ENCODE results near the gene SFR1. TPM values are rescaled to one million over a fixed set of nuclear protein-coding genes. Genes with fewer than 3 reads are reported as not detected.

Gene SFR1
- total and polyA plus RNA-seq, 7 donors: 3.5 to 9.6 (median 4.1) TPM

- no peaks in the 10 kb centered on the region for H3K9me3 ChIP-seq
- intact Hi-C loops (cut with DNase I): loop anchor here (10.0 kb wide), 2 partner anchors 127 to 243 kb away; partner anchors contain the start of gene GSTO1 (in 1 of the 2)
- no peaks in the 10 kb centered on the region for H3K4me1 ChIP-seq
- no peaks in the 10 kb centered on the region for H3K27me3 ChIP-seq (ENCODE audit: insufficient read depth in 3 of 3, low read length in 2 of 3)
- no peak overlapping the region for H3K27ac ChIP-seq
- DNase-seq (no peak), ATAC-seq (no peak)
- TF ChIP-seq CTCF (IDR thresholded peaks at IDR 0.05): no peak
- 86 to 88% (median 88%) methylated on average over 2 of the region's 2 CpGs for WGBS, 3 donors
- H3K36me3 ChIP-seq (ENCODE audit: insufficient read depth in 1 of 2, low read depth in 1 of 2): peaks cover 0 to 14% of the 10 kb centered on the region in 2 donors
- H3K4me3 ChIP-seq: no peak overlapping the region
Observed at GRCh38 chr10:104128214-104128613, 6.2 kb downstream of the SFR1 start.

- DNase-seq: no peak
- no peaks in the 10 kb centered on the region for H3K27me3 ChIP-seq (ENCODE audit: insufficient read depth in 3 of 3, low read length in 2 of 3)
- 72 to 78% (median 77%) methylated on average over 3 of the region's 3 CpGs for WGBS, 3 donors
- TF ChIP-seq CTCF (IDR thresholded peaks at IDR 0.05): no peak
- H3K4me1 ChIP-seq: no peaks in the 10 kb centered on the region
- intact Hi-C loops (cut with DNase I): no loop called here
- H3K27ac ChIP-seq: no peak overlapping the region
- no peak for ATAC-seq
- no peak overlapping the region for H3K4me3 ChIP-seq
- H3K9me3 ChIP-seq: no peaks in the 10 kb centered on the region
- H3K36me3 ChIP-seq (ENCODE audit: insufficient read depth in 1 of 2, low read depth in 1 of 2): peaks cover 0 to 14% of the 10 kb centered on the region in 2 donors
Observed at GRCh38 chr10:104130041-104130440, 8.1 kb downstream of the SFR1 start.

- H3K27ac ChIP-seq: no peak overlapping the region
- H3K4me1 ChIP-seq: no peaks in the 10 kb centered on the region
- no peaks in the 10 kb centered on the region for H3K9me3 ChIP-seq
- intact Hi-C loops (cut with DNase I): no loop called here
- H3K4me3 ChIP-seq: no peak overlapping the region
- ATAC-seq (no peak), DNase-seq (no peak)
- 89 to 92% (median 91%) methylated on average over 6 of the region's 6 CpGs for WGBS, 3 donors
- no peaks in the 10 kb centered on the region for H3K36me3 ChIP-seq (ENCODE audit: insufficient read depth in 1 of 2, low read depth in 1 of 2)
- H3K27me3 ChIP-seq (ENCODE audit: insufficient read depth in 3 of 3, low read length in 2 of 3): no peaks in the 10 kb centered on the region
- TF ChIP-seq CTCF (IDR thresholded peaks at IDR 0.05): no peak
Observed at GRCh38 chr10:104138131-104138530, 16.2 kb downstream of the SFR1 start.

GRCh38 chr10:104139221-104139620, 17.2 kb downstream of the SFR1 start:
- Histone ChIP-seq H3K9me3 (no peaks in the 10 kb centered on the region), H3K36me3 (ENCODE audit: insufficient read depth in 1 of 2, low read depth in 1 of 2) (no peaks in the 10 kb centered on the region), H3K27ac (no peak overlapping the region), H3K4me1 (no peaks in the 10 kb centered on the region), H3K27me3 (ENCODE audit: insufficient read depth in 3 of 3, low read length in 2 of 3) (no peaks in the 10 kb centered on the region), H3K4me3 (no peak overlapping the region)
- DNase-seq: no peak
- 62 to 70% (median 68%) methylated on average over 5 of the region's 5 CpGs for WGBS, 3 donors
- no peak for ATAC-seq
- no peak for TF ChIP-seq CTCF (IDR thresholded peaks at IDR 0.05)
- intact Hi-C loops (cut with DNase I): no loop called here

GRCh38 chr10:104142081-104142480, 20.1 kb downstream of the SFR1 start:
- 21 to 33% (median 29%) methylated on average over 1 of the region's 1 CpG for WGBS, 3 donors
- no peaks in the 10 kb centered on the region for H3K9me3 ChIP-seq
- intact Hi-C loops (cut with DNase I): no loop called here
- no peaks in the 10 kb centered on the region for H3K4me1 ChIP-seq
- no peak overlapping the region for H3K4me3 ChIP-seq
- H3K27ac ChIP-seq: no peak overlapping the region
- no peak for TF ChIP-seq CTCF (IDR thresholded peaks at IDR 0.05)
- H3K27me3 ChIP-seq (ENCODE audit: insufficient read depth in 3 of 3, low read length in 2 of 3): no peaks in the 10 kb centered on the region
- DNase-seq (no peak), ATAC-seq (no peak)
- no peaks in the 10 kb centered on the region for H3K36me3 ChIP-seq (ENCODE audit: insufficient read depth in 1 of 2, low read depth in 1 of 2)
